ENCODE results near the gene CT45A5. TPM values are rescaled to one million over a fixed set of nuclear protein-coding genes. Genes with fewer than 3 reads are reported as not detected.
"Not testable (repeated sequence)": the region's sequence is repeated elsewhere in the genome, so short reads cannot be mapped to it uniquely, and the experiment has no call there.

The CT45A5 gene
- not detected for polyA plus RNA-seq (2012; ENCODE audit: missing spikeins)

GRCh38 chrX:135785403-135785802 lies at the start of gene CT45A5:
Gene CT45A5, minus strand, starts transcription at chrX:135785503. Its CDS starts 3,774 bp downstream, at chrX:135781729.
- FAIRE-seq; DNase-seq (ENCODE audit: insufficient read length): not testable (repeated sequence)

GRCh38 chrX:135819912-135820311 lies 34.6 kb upstream of the CT45A5 start, which contains the start of gene CT45A2:
Gene CT45A2, minus strand, starts transcription at chrX:135820012. Its CDS starts 3,747 bp downstream, at chrX:135816265.
- FAIRE-seq; DNase-seq (ENCODE audit: insufficient read length): not testable (repeated sequence)

GRCh38 chrX:135802687-135803086 lies 17.4 kb upstream of the CT45A5 start, which contains the start of gene CT45A6:
Gene CT45A6, minus strand, starts transcription at chrX:135802787. Its CDS starts 3,794 bp downstream, at chrX:135798993.
- FAIRE-seq; DNase-seq (ENCODE audit: insufficient read length): not testable (repeated sequence)

- not testable (repeated sequence) for FAIRE-seq; DNase-seq (ENCODE audit: insufficient read length)
Measured at GRCh38 chrX:135768091-135768490, 17.2 kb downstream of the CT45A5 start, which contains the start of gene CT45A3. Gene CT45A3, minus strand, starts transcription at chrX:135768191. Its CDS starts 3,747 bp downstream, at chrX:135764444.

- FAIRE-seq; DNase-seq (ENCODE audit: insufficient read length): not testable (repeated sequence)
Measured at GRCh38 chrX:135744739-135745138, 40.6 kb downstream of the CT45A5 start.

GRCh38 chrX:135741192-135741715 lies 44.0 kb downstream of the CT45A5 start:
- TF ChIP-seq POLR2AphosphoS5 (IDR thresholded peaks at IDR 0.05; ENCODE audit: low read depth, low read length) (no peak), POLR2A (IDR thresholded peaks at IDR 0.05; ENCODE audit: low read depth, low read length) (no peak), TAF1 (IDR thresholded peaks at IDR 0.05; ENCODE audit: borderline replicate concordance, low read depth, low read length) (no peak)
- DNase-seq (ENCODE audit: insufficient read length) (no peak), FAIRE-seq (no peak)

- DNase-seq (ENCODE audit: insufficient read length) (peak; percentile 21), FAIRE-seq (no peak)
- TF ChIP-seq TAF1 (IDR thresholded peaks at IDR 0.05; ENCODE audit: borderline replicate concordance, low read depth, low read length) (no peak), POLR2AphosphoS5 (IDR thresholded peaks at IDR 0.05; ENCODE audit: low read depth, low read length) (no peak), POLR2A (IDR thresholded peaks at IDR 0.05; ENCODE audit: low read depth, low read length) (no peak)
Measured at GRCh38 chrX:135740681-135741149, 44.6 kb downstream of the CT45A5 start.

- FAIRE-seq: peak; percentile 36
- TF ChIP-seq POLR2A (IDR thresholded peaks at IDR 0.05; ENCODE audit: low read depth, low read length) (no peak), TAF1 (IDR thresholded peaks at IDR 0.05; ENCODE audit: borderline replicate concordance, low read depth, low read length) (no peak), POLR2AphosphoS5 (IDR thresholded peaks at IDR 0.05; ENCODE audit: low read depth, low read length) (no peak)
- DNase-seq (ENCODE audit: insufficient read length): no peak
Measured at GRCh38 chrX:135737366-135738071, 47.8 kb downstream of the CT45A5 start.

GRCh38 chrX:135734666-135735065 lies 50.6 kb downstream of the CT45A5 start:
- FAIRE-seq; DNase-seq (ENCODE audit: insufficient read length): not testable (repeated sequence)
